ENCODE data around the gene TNFAIP3.

Gene TNFAIP3

DNA sequence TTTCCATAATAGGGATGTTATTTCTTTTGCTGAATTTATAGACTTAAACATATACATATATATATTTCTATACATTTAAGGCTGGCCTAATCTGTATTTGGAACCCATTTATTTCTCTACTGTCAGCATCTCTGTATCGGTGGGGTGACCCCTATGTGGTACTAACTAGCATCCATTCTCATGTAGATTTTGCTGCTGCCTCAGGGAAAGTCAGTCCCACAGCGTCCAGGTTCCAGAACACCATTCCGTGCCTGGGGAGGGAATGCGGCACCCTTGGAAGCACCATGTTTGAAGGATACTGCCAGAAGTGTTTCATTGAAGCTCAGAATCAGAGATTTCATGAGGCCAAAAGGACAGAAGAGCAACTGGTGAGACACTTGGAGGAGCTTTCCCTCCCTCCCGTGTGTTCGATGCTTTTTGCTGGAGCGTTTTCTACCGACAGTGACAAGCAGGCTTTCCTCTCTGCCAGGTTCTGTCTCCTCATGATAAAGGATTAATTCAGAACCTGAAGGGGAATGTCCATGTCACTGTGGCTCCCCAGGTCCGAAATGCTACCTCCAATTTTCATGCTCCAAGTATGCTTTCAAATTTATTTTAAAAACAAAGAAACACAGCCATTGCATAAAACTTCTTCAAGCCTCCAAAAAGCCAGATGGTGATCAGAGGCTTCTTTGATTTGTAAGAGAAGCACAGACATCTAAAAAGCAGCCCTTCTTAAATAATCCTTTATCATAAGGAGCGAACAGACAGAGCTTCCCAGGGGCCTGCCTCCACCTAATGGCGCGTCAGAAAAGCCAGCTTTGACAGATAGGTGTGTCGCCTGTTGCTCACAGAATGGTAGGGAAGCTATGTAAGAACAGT is 13.1 kb downstream of the TNFAIP3 start:
- peaks cover 76% of the 10 kb centered on the region for H3K4me1 ChIP-seq (ENCODE audit: insufficient read depth, low read length)
- H3K36me3 ChIP-seq (ENCODE audit: insufficient read depth, low read length): peaks cover 84% of the 10 kb centered on the region
- H3K9ac ChIP-seq (ENCODE audit: low read depth, low read length): no peak overlapping the region
- no peak overlapping the region for H2AFZ ChIP-seq (ENCODE audit: low read depth, low read length)
- no peak overlapping the region for H3K4me2 ChIP-seq (ENCODE audit: insufficient read depth, low read length)
- no peak for DNase-seq
- H4K20me1 ChIP-seq (ENCODE audit: insufficient read depth, low read length): peaks cover 8% of the 10 kb centered on the region
- no peak overlapping the region for H3K4me3 ChIP-seq (ENCODE audit: low read depth in 1 of 2, low read length in 2 of 2)
- no peak for ATAC-seq (ENCODE audit: insufficient read depth, low read depth)
- peaks cover 49% of the 10 kb centered on the region for H3K79me2 ChIP-seq (ENCODE audit: insufficient read depth, low read length)
- H3K9me3 ChIP-seq (ENCODE audit: insufficient read depth, low read length, severe bottlenecking): no peaks in the 10 kb centered on the region
- H3K27ac ChIP-seq (ENCODE audit: low read length): peak overlapping the region; percentile 63; the same call in 1 of the 2 replicates
- TF ChIP-seq, protein P1, sequence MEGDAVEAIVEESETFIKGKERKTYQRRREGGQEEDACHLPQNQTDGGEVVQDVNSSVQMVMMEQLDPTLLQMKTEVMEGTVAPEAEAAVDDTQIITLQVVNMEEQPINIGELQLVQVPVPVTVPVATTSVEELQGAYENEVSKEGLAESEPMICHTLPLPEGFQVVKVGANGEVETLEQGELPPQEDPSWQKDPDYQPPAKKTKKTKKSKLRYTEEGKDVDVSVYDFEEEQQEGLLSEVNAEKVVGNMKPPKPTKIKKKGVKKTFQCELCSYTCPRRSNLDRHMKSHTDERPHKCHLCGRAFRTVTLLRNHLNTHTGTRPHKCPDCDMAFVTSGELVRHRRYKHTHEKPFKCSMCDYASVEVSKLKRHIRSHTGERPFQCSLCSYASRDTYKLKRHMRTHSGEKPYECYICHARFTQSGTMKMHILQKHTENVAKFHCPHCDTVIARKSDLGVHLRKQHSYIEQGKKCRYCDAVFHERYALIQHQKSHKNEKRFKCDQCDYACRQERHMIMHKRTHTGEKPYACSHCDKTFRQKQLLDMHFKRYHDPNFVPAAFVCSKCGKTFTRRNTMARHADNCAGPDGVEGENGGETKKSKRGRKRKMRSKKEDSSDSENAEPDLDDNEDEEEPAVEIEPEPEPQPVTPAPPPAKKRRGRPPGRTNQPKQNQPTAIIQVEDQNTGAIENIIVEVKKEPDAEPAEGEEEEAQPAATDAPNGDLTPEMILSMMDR (IDR thresholded peaks at IDR 0.05; ENCODE audit: borderline replicate concordance, extremely low read depth, low read length, poor library complexity, severe bottlenecking): no peak
- TF ChIP-seq EZH2 (IDR thresholded peaks at IDR 0.05; ENCODE audit: borderline replicate concordance, low read depth, low read length, severe bottlenecking): no peak
- H3K27me3 ChIP-seq (ENCODE audit: insufficient read depth, low read length, poor library complexity): no peaks in the 10 kb centered on the region

DNA sequence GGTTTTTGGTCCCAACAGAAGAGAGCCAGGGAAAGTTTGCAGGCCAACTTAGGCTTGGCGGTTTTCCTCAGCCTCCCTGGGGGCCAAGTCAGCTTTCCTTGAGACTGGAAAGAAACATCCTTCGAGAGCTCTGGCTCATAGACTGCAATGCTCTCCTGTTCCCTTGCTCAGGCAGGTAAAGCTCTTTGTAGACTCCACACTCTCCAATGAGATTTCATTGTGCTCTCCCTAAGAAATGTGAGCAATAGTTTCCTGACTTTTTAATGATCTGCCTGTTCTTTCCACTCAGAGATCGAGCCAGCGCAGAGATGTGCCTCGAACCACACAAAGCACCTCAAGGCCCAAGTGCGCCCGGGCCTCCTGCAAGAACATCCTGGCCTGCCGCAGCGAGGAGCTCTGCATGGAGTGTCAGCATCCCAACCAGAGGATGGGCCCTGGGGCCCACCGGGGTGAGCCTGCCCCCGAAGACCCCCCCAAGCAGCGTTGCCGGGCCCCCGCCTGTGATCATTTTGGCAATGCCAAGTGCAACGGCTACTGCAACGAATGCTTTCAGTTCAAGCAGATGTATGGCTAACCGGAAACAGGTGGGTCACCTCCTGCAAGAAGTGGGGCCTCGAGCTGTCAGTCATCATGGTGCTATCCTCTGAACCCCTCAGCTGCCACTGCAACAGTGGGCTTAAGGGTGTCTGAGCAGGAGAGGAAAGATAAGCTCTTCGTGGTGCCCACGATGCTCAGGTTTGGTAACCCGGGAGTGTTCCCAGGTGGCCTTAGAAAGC is 13.9 kb downstream of the TNFAIP3 start:
- ATAC-seq (ENCODE audit: insufficient read depth, low read depth) (no peak), DNase-seq (no peak)
- Histone ChIP-seq H3K36me3 (ENCODE audit: insufficient read depth, low read length) (peaks cover 76% of the 10 kb centered on the region), H3K4me1 (ENCODE audit: insufficient read depth, low read length) (peaks cover 70% of the 10 kb centered on the region), H3K27ac (ENCODE audit: low read length) (peak overlapping the region; percentile 63), H3K27me3 (ENCODE audit: insufficient read depth, low read length, poor library complexity) (no peaks in the 10 kb centered on the region), H3K79me2 (ENCODE audit: insufficient read depth, low read length) (peaks cover 42% of the 10 kb centered on the region), H2AFZ (ENCODE audit: low read depth, low read length) (no peak overlapping the region), H3K4me2 (ENCODE audit: insufficient read depth, low read length) (peak overlapping the region; percentile 18; the same call in 1 of the 2 replicates), H3K4me3 (ENCODE audit: low read depth in 1 of 2, low read length in 2 of 2) (no peak overlapping the region; a peak in 1 of 4 replicates), H3K9me3 (ENCODE audit: insufficient read depth, low read length, severe bottlenecking) (no peaks in the 10 kb centered on the region), H4K20me1 (ENCODE audit: insufficient read depth, low read length) (peaks cover 8% of the 10 kb centered on the region), H3K9ac (ENCODE audit: low read depth, low read length) (0 out of 2 replicates have a peak overlapping the region, but pooled peaks have one; percentile 7)
- TF ChIP-seq EZH2 (IDR thresholded peaks at IDR 0.05; ENCODE audit: borderline replicate concordance, low read depth, low read length, severe bottlenecking): no peak
- TF ChIP-seq, protein P1 (IDR thresholded peaks at IDR 0.05; ENCODE audit: borderline replicate concordance, extremely low read depth, low read length, poor library complexity, severe bottlenecking): no peak

DNA sequence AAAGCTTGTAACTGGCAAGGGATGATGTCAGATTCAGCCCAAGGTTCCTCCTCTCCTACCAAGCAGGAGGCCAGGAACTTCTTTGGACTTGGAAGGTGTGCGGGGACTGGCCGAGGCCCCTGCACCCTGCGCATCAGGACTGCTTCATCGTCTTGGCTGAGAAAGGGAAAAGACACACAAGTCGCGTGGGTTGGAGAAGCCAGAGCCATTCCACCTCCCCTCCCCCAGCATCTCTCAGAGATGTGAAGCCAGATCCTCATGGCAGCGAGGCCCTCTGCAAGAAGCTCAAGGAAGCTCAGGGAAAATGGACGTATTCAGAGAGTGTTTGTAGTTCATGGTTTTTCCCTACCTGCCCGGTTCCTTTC is 14.4 kb downstream of the TNFAIP3 start:
- Histone ChIP-seq H3K9me3 (ENCODE audit: insufficient read depth, low read length, severe bottlenecking) (no peaks in the 10 kb centered on the region), H3K4me2 (ENCODE audit: insufficient read depth, low read length) (peak overlapping the region; percentile 18; the same call in 1 of the 2 replicates), H3K9ac (ENCODE audit: low read depth, low read length) (0 out of 2 replicates have a peak overlapping the region, but pooled peaks have one; percentile 7), H3K27ac (ENCODE audit: low read length) (peak overlapping the region; percentile 63), H3K27me3 (ENCODE audit: insufficient read depth, low read length, poor library complexity) (no peaks in the 10 kb centered on the region), H3K36me3 (ENCODE audit: insufficient read depth, low read length) (peaks cover 71% of the 10 kb centered on the region), H3K4me3 (ENCODE audit: low read depth in 1 of 2, low read length in 2 of 2) (no peak overlapping the region; a peak in 1 of 4 replicates), H3K4me1 (ENCODE audit: insufficient read depth, low read length) (peaks cover 69% of the 10 kb centered on the region), H2AFZ (ENCODE audit: low read depth, low read length) (no peak overlapping the region), H3K79me2 (ENCODE audit: insufficient read depth, low read length) (peaks cover 37% of the 10 kb centered on the region), H4K20me1 (ENCODE audit: insufficient read depth, low read length) (peaks cover 8% of the 10 kb centered on the region)
- DNase-seq: no peak
- ATAC-seq (ENCODE audit: insufficient read depth, low read depth): no peak
- TF ChIP-seq, protein P1 (IDR thresholded peaks at IDR 0.05; ENCODE audit: borderline replicate concordance, extremely low read depth, low read length, poor library complexity, severe bottlenecking): no peak
- TF ChIP-seq EZH2 (IDR thresholded peaks at IDR 0.05; ENCODE audit: borderline replicate concordance, low read depth, low read length, severe bottlenecking): no peak
